ENCODE results near the gene MND1. TPM values are rescaled to one million over a fixed set of nuclear protein-coding genes. Genes with fewer than 3 reads are reported as not detected.
A peak's percentile ranks its signal among the peaks of the same experiment; 100 is the strongest.

MND1 gene
- total RNA-seq, 2 donors from 2014 or later, result not detected

DNA sequence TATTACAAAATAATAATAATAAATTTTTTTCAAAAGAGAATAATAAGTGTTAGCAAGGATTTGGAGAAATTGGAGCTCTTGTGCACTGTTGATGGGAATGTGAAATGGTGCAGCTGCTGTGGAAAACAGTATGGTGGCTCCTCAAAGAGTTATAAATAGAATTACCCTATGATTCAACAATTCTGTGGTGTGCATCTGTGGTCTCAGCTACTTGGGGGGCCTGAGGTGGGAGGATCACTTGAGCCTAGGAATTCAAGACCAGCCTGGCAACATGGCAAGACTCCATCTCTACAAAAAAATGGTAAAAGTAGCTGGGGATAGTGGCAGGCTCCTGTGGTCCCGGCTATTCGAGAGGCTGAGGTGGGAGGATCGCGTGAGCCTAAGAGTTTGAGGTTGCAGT lies 19.6 kb downstream of the MND1 start:
- ATAC-seq, result no peak
- Mint-ChIP-seq H3K4me3 (no peak overlapping the region), H3K27ac (no peak overlapping the region), H3K27me3 (no peaks in the 10 kb centered on the region), H3K36me3 (ENCODE audit: low read depth) (peaks cover 2% of the 10 kb centered on the region), H3K4me1 (peaks cover 5% of the 10 kb centered on the region)
- no peaks in the 10 kb centered on the region for H3K9me3 ChIP-seq (ENCODE audit: control insufficient read depth, low read length, poor library complexity, severe bottlenecking)
- DNase-seq, result no peak

DNA sequence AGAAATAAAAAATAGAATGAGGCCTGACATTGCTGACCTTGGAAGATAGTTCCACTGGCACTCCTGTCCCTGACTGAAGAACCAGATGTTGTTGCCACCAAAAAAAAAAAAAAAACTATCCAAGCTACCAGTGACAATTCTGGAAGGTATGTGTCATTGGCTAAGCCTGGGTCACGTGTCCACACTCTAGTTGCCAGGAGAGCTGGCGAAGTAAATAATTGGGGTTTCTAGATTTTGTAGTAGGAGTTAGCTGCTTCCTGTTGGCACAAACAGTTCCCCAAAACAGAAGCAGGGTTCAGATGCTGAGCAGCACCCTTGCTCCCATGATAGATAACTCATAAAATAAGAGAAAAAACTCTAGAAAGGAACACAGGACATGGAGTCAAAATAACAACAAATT lies 20.5 kb downstream of the MND1 start:
- no peaks in the 10 kb centered on the region for H3K27me3 Mint-ChIP-seq
- H3K36me3 Mint-ChIP-seq (ENCODE audit: low read depth), result peaks cover 2% of the 10 kb centered on the region
- no peak for DNase-seq
- H3K9me3 ChIP-seq (ENCODE audit: control insufficient read depth, low read length, poor library complexity, severe bottlenecking), result no peaks in the 10 kb centered on the region
- peak; percentile 62 for ATAC-seq
- H3K27ac Mint-ChIP-seq, result no peak overlapping the region
- no peak overlapping the region for H3K4me3 Mint-ChIP-seq
- peaks cover 4% of the 10 kb centered on the region for H3K4me1 Mint-ChIP-seq

DNA sequence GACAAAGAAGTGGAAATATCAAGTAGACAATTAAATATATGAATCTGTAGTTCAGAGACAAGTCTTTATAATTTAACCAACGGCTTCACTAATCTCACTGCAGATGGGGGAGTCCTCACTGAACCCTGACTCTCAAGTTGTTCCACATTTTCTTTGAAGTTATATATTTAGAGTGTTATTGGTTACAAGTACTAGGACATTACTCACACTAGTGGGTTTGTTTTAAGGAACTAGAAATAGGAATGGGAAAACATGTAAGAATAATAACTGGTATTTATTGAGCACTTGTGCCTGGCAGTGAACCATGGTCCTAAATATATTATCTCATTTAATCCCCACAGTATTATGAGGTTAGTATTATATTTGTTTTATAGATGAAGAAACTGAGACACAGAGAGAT lies 22.0 kb downstream of the MND1 start:
- Mint-ChIP-seq H3K4me1 (peaks cover 4% of the 10 kb centered on the region), H3K4me3 (no peak overlapping the region), H3K36me3 (ENCODE audit: low read depth) (peaks cover 2% of the 10 kb centered on the region), H3K27me3 (no peaks in the 10 kb centered on the region), H3K27ac (no peak overlapping the region)
- DNase-seq (no peak), ATAC-seq (no peak)
- H3K9me3 ChIP-seq (ENCODE audit: control insufficient read depth, low read length, poor library complexity, severe bottlenecking), result no peaks in the 10 kb centered on the region

- Mint-ChIP-seq H3K27ac (no peak overlapping the region), H3K4me1 (peaks cover 4% of the 10 kb centered on the region), H3K27me3 (no peaks in the 10 kb centered on the region), H3K36me3 (ENCODE audit: low read depth) (peaks cover 2% of the 10 kb centered on the region), H3K4me3 (no peak overlapping the region)
- no peak for DNase-seq
- H3K9me3 ChIP-seq (ENCODE audit: control insufficient read depth, low read length, poor library complexity, severe bottlenecking), result no peaks in the 10 kb centered on the region
- ATAC-seq, result no peak
Observed at GRCh38 chr4:153367092-153367491, 22.6 kb downstream of the MND1 start.

GRCh38 chr4:153369021-153369420 lies 24.5 kb downstream of the MND1 start:
- H3K9me3 ChIP-seq (ENCODE audit: control insufficient read depth, low read length, poor library complexity, severe bottlenecking), result no peaks in the 10 kb centered on the region
- ATAC-seq (no peak), DNase-seq (no peak)
- H3K4me1 Mint-ChIP-seq, result peaks cover 4% of the 10 kb centered on the region
- H3K27ac Mint-ChIP-seq, result no peak overlapping the region
- peaks cover 2% of the 10 kb centered on the region for H3K36me3 Mint-ChIP-seq (ENCODE audit: low read depth)
- no peaks in the 10 kb centered on the region for H3K27me3 Mint-ChIP-seq
- no peak overlapping the region for H3K4me3 Mint-ChIP-seq

DNA sequence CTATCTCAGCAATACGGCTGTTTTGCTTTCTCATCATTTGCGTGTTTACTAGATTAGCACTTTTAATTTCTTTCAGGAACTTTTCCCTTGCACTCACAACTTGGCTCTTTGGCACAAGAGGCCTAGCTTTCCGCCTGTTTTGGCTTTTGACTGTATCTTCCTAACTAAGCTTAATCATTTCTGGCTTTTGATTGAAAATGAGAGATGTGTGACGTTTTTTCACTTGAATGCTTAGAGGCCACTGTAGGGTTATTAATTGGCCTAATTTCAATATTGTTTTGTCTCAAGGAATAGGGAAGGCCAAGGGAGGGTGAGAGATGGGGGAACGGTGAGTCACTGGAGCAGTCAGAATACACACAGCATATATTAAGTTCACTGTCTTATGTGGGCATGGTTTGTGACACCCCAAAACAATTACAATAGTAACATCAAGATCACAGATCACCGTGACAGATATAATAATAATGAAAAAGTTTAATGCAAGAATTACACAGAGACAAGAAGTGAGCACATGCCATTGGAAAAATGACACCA lies 27.3 kb downstream of the MND1 start:
- ATAC-seq (no peak), DNase-seq (no peak)
- no peak overlapping the region for H3K4me3 Mint-ChIP-seq
- no peaks in the 10 kb centered on the region for H3K4me1 Mint-ChIP-seq
- H3K27me3 Mint-ChIP-seq, result no peaks in the 10 kb centered on the region
- H3K27ac Mint-ChIP-seq, result no peak overlapping the region
- H3K36me3 Mint-ChIP-seq (ENCODE audit: low read depth), result peaks cover 2% of the 10 kb centered on the region
- no peaks in the 10 kb centered on the region for H3K9me3 ChIP-seq (ENCODE audit: control insufficient read depth, low read length, poor library complexity, severe bottlenecking)

DNA sequence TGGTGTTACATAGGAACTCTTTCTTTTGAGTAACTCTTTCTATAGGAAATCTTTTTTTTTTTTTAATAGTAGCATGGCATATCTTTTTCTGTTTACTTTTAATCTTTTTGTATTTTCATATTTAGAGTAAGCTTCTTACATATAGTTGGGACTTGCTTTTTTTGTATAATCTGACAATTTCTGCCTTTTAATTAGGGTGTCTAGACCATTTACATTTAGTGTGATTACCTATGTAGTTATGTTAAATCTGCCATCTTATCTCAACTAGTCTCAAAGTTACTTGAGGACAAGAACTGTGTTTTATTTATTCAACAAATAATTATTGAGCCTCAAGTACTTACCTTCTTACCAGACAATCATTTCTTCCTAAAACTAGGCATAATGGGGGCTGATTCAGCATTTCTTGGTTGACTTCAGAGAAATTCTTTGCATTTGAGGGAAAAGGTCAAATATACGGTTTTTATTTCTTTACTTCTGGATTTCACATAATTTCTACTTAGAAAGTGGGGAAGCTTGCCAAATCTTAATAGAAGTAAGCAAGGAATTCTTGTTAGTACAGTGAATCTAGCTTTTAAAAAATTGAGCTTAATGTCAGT lies 28.6 kb downstream of the MND1 start:
- no peaks in the 10 kb centered on the region for H3K36me3 Mint-ChIP-seq (ENCODE audit: low read depth)
- DNase-seq (no peak), ATAC-seq (no peak)
- H3K9me3 ChIP-seq (ENCODE audit: control insufficient read depth, low read length, poor library complexity, severe bottlenecking), result no peaks in the 10 kb centered on the region
- no peak overlapping the region for H3K4me3 Mint-ChIP-seq
- H3K27me3 Mint-ChIP-seq, result no peaks in the 10 kb centered on the region
- no peaks in the 10 kb centered on the region for H3K4me1 Mint-ChIP-seq
- H3K27ac Mint-ChIP-seq, result no peak overlapping the region

- Mint-ChIP-seq H3K36me3 (ENCODE audit: low read depth) (no peaks in the 10 kb centered on the region), H3K27me3 (no peaks in the 10 kb centered on the region)
Observed at GRCh38 chr4:153374442-153374841, 30.0 kb downstream of the MND1 start.

DNA sequence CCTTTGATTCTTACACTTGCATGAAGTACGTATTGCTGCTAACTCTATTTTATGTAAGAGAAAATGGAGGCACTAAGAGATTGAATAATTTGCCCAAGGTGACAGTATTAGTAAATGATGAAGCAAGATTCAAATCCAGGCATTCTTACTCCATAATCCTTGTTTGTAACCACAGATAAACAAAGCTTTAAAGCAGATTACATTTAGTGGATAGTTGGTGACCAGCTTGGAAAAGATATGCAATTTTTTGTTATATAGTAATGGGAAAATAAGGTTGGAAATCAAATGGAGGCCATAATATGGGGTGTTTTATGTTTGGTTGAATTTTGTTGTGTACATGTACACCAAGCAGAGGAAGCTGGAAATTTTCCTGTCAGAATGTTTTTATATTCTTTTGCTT lies 30.8 kb downstream of the MND1 start:
- ATAC-seq, result no peak
- Mint-ChIP-seq H3K27ac (no peak overlapping the region), H3K4me3 (no peak overlapping the region), H3K4me1 (no peaks in the 10 kb centered on the region), H3K27me3 (no peaks in the 10 kb centered on the region), H3K36me3 (ENCODE audit: low read depth) (no peaks in the 10 kb centered on the region)
- H3K9me3 ChIP-seq (ENCODE audit: control insufficient read depth, low read length, poor library complexity, severe bottlenecking), result no peaks in the 10 kb centered on the region
- DNase-seq, result no peak

More at GRCh38 chr4:153374442-153374841, 30.0 kb downstream of the MND1 start:
- no peaks in the 10 kb centered on the region for H3K9me3 ChIP-seq (ENCODE audit: control insufficient read depth, low read length, poor library complexity, severe bottlenecking)
- H3K4me3 Mint-ChIP-seq, result no peak overlapping the region
- ATAC-seq (no peak), DNase-seq (no peak)
- no peak overlapping the region for H3K27ac Mint-ChIP-seq
- H3K4me1 Mint-ChIP-seq, result no peaks in the 10 kb centered on the region

DNA sequence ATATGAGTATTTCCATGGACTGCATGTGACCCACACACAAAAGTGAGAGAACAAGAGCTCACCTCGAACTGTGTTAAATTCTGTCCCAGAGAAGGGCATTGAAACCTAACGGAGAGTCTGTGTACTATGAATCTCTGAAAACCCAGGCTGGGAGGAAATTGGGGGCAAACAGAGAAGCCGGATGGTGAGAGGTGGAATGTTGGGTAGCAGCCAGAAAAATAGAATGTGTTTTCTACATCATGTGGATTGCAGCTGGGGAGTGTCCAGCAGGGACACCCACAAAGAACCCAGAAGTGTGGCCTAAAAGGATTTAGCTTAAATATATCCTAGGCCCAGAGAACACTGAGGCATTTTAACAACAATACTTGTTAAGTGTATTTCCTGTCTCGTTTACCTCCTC lies 38.6 kb downstream of the MND1 start:
- Mint-ChIP-seq H3K27me3 (no peaks in the 10 kb centered on the region), H3K36me3 (ENCODE audit: low read depth) (no peaks in the 10 kb centered on the region), H3K27ac (no peak overlapping the region), H3K4me3 (no peak overlapping the region), H3K4me1 (peaks cover 2% of the 10 kb centered on the region)
- H3K9me3 ChIP-seq (ENCODE audit: control insufficient read depth, low read length, poor library complexity, severe bottlenecking), result no peaks in the 10 kb centered on the region
- no peak for ATAC-seq
- DNase-seq, result no peak

GRCh38 chr4:153384160-153384559 lies 39.7 kb downstream of the MND1 start:
- Mint-ChIP-seq H3K27ac (no peak overlapping the region), H3K36me3 (ENCODE audit: low read depth) (no peaks in the 10 kb centered on the region), H3K27me3 (no peaks in the 10 kb centered on the region), H3K4me3 (no peak overlapping the region), H3K4me1 (peaks cover 4% of the 10 kb centered on the region)
- no peak for DNase-seq
- no peaks in the 10 kb centered on the region for H3K9me3 ChIP-seq (ENCODE audit: control insufficient read depth, low read length, poor library complexity, severe bottlenecking)
- ATAC-seq, result no peak

- no peaks in the 10 kb centered on the region for H3K36me3 Mint-ChIP-seq (ENCODE audit: low read depth)
- ATAC-seq, result no peak
Observed at GRCh38 chr4:153385784-153386183, 41.3 kb downstream of the MND1 start.

GRCh38 chr4:153387981-153388380 lies 43.5 kb downstream of the MND1 start:
- Mint-ChIP-seq H3K27ac (no peak overlapping the region), H3K27me3 (no peaks in the 10 kb centered on the region), H3K36me3 (ENCODE audit: low read depth) (no peaks in the 10 kb centered on the region), H3K4me3 (no peak overlapping the region), H3K4me1 (peaks cover 4% of the 10 kb centered on the region)
- ATAC-seq (no peak), DNase-seq (no peak)
- H3K9me3 ChIP-seq (ENCODE audit: control insufficient read depth, low read length, poor library complexity, severe bottlenecking), result no peaks in the 10 kb centered on the region

More at GRCh38 chr4:153385784-153386183, 41.3 kb downstream of the MND1 start:
- no peak overlapping the region for H3K4me3 Mint-ChIP-seq
- H3K4me1 Mint-ChIP-seq, result peaks cover 4% of the 10 kb centered on the region
- no peak for DNase-seq
- H3K9me3 ChIP-seq (ENCODE audit: control insufficient read depth, low read length, poor library complexity, severe bottlenecking), result no peaks in the 10 kb centered on the region
- H3K27me3 Mint-ChIP-seq, result no peaks in the 10 kb centered on the region
- H3K27ac Mint-ChIP-seq, result no peak overlapping the region

DNA sequence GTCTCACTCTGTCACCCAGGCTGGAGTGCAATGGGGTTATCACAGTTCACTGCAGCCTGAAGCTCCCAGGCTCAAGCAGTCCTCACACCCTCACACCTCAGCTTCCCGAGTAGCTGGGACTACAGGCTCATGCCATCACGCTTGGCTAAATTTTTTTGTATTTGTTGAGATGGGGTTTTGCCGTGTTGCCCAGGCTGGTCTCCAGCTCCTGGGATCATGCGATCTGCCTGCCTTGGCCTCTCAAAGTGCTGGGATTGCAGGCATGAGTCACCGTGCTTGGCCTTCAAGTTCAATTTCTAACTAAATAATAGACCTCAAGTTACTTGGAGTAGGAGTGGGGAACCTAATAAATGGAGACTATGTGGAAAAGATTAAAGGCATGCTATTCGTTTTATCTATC lies 48.9 kb downstream of the MND1 start:
- peaks cover 2% of the 10 kb centered on the region for H3K4me1 Mint-ChIP-seq
- H3K27me3 Mint-ChIP-seq, result no peaks in the 10 kb centered on the region
- ATAC-seq (no peak), DNase-seq (no peak)
- H3K36me3 Mint-ChIP-seq (ENCODE audit: low read depth), result no peaks in the 10 kb centered on the region
- no peak overlapping the region for H3K27ac Mint-ChIP-seq
- H3K4me3 Mint-ChIP-seq, result no peak overlapping the region
- no peaks in the 10 kb centered on the region for H3K9me3 ChIP-seq (ENCODE audit: control insufficient read depth, low read length, poor library complexity, severe bottlenecking)
